Caco-2 (cell line): ENCODE measurements around the gene TMEM184B. TPM values are rescaled to one million over a fixed set of nuclear protein-coding genes. Genes with fewer than 3 reads are reported as not detected.

Source experiments
- BruUV-seq: library from RNA; stranded (reverse); fragments of 400-500 nt; replicated peaks from 2 replicates; lab custom pipeline; 2021; lab: Mats Ljungman, UMichigan
- CTCF ChIA-PET: fragments of 300-600 bp; sonication (Branson Sonifier 250); formaldehyde crosslinking; loops from one replicate; lab custom pipeline; 2022; ENCODE audit warnings: antibody characterized with exemption; lab: Charles Lee
- POLR2A ChIA-PET: fragments of 300-600 bp; sonication (Branson Sonifier 250); formaldehyde crosslinking; loops from one replicate; lab custom pipeline; 2022; ENCODE audit warnings: antibody characterized with exemption; lab: Charles Lee
- DNase-seq, 2 experiments: peaks; one replicate each; pipeline versions ENCODE4 v3.0.0 to v3.0.0-alpha.2; 2020 to 2022
- H3K27me3 ChIP-seq: replicated peaks from 2 replicates; pipeline ENCODE4 v1.6.0; 2011; ENCODE audit warnings: low read length; ENCODE audit not compliant: control insufficient read depth, insufficient read depth
- H3K36me3 ChIP-seq: 2 replicates; pipeline ENCODE4 v1.5.1; 2011; ENCODE audit warnings: low read length; ENCODE audit not compliant: control insufficient read depth, insufficient read depth
- H3K4me1 ChIP-seq: fragments of 250-450 bp; sonication (Bioruptor Pico); 2 replicates; pipeline ENCODE4 v1.5.1; 2020; ENCODE audit warnings: mild to moderate bottlenecking
- H3K4me3 ChIP-seq: 2 replicates; pipeline ENCODE4 v1.5.1; 2011; ENCODE audit warnings: low read depth, mild to moderate bottlenecking, control low read depth, low read length
- H3K9me3 ChIP-seq: fragments of 250-450 bp; sonication (Bioruptor Pico); 2 replicates; pipeline ENCODE4 v1.5.1; 2020; ENCODE audit warnings: mild to moderate bottlenecking, moderate library complexity
- H3K27ac Mint-ChIP-seq: one replicate; pipeline ENCODE4 v1.8.0; 2022; ENCODE audit warnings: mixed read lengths; ENCODE audit not compliant: unreplicated experiment
- H3K27me3 Mint-ChIP-seq: one replicate; pipeline ENCODE4 v1.8.0; 2022; ENCODE audit warnings: mixed read lengths; ENCODE audit not compliant: insufficient read depth, unreplicated experiment
- H3K36me3 Mint-ChIP-seq: one replicate; pipeline ENCODE4 v1.8.0; 2022; ENCODE audit warnings: mild to moderate bottlenecking, mixed read lengths; ENCODE audit not compliant: insufficient read depth, unreplicated experiment
- H3K4me1 Mint-ChIP-seq: one replicate; pipeline ENCODE4 v1.8.0; 2022; ENCODE audit warnings: low read depth, mixed read lengths; ENCODE audit not compliant: unreplicated experiment
- H3K4me3 Mint-ChIP-seq: one replicate; pipeline ENCODE4 v1.8.0; 2022; ENCODE audit warnings: mild to moderate bottlenecking, moderate library complexity, mixed read lengths; ENCODE audit not compliant: unreplicated experiment
- H3K9me3 Mint-ChIP-seq: one replicate; pipeline ENCODE4 v1.8.0; 2022; ENCODE audit warnings: mixed read lengths; ENCODE audit not compliant: unreplicated experiment
- intact Hi-C: fragments of 100-400 bp; cut with micrococcal nuclease; formaldehyde crosslinking; loops from one replicate; pipeline ENCODE4 v1.10.0; 2022; ENCODE audit not compliant: unreplicated experiment
- total RNA-seq: library from RNA; stranded (reverse); gene quantifications from 2 replicates; pipeline ENCODE4 v1.2.3, GENCODE V29; 2022
- TF ChIP-seq, protein P1 (sequence below), 2 experiments: fragments of 200-600 bp in 1 of 2; IDR thresholded peaks; 1 replicate in 1 of 2; 2 replicates in 1 of 2; pipeline versions ENCODE4 v1.5.1 to v1.8.0; 2011 to 2022; ENCODE audit warnings: antibody characterized with exemption in 1 of 2, control low read depth in 1 of 2, inconsistent platforms in 1 of 2, low read depth in 1 of 2, low read length in 1 of 2, mild to moderate bottlenecking in 1 of 2, moderate library complexity in 1 of 2; ENCODE audit not compliant: insufficient read depth in 1 of 2, severe bottlenecking in 1 of 2, unreplicated experiment in 1 of 2

Gene TMEM184B
- total RNA-seq, 1 experiment from 2014 or later: 53.3 TPM

DNA sequence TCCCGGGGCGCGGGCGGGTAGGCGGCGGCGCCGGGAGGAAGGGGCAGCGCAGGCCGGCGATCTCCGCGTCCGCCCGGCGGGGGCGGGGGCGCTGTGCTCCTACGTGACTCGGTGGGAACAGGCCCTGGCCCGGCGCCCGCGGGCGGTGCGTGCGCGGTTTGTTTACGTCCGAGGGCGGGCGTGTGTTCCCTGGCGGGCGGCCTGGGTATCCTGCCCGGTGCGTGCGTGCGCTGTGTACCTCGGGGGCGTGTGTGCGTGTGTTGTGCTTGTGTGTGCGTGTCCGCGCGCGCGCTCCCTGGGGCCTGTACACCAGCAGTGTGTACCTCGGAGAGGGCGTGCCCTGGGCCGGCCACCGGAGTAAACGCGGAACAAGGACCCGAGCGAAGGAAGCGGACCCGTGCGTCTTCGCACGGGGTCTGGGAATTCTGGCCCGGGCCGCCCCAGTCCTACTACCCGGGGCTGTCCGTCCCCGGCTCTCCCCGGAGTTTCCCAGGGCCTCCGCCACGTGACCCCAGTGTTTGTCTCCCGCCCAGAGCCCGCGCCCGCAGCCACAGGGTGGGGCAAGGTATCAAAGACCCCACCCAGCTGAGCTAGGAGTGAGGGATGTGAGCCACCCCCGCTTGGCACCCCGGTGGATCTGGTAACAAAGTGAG is 70.2 kb downstream of the TMEM184B start:
- Mint-ChIP-seq H3K27ac (peak overlapping the region; percentile 43), H3K4me1 (peaks cover 13% of the 10 kb centered on the region), H3K9me3 (no peaks in the 10 kb centered on the region), H3K27me3 (no peaks in the 10 kb centered on the region), H3K4me3 (peak overlapping the region; percentile 78), H3K36me3 (peaks cover 29% of the 10 kb centered on the region)
- Histone ChIP-seq H3K36me3 (no peaks in the 10 kb centered on the region), H3K4me1 (peaks cover 9% of the 10 kb centered on the region; the same call in 1 of the 2 replicates), H3K27me3 (no peaks in the 10 kb centered on the region), H3K4me3 (peak overlapping the region; percentile 99), H3K9me3 (no peaks in the 10 kb centered on the region)
- TF ChIP-seq, protein P1, sequence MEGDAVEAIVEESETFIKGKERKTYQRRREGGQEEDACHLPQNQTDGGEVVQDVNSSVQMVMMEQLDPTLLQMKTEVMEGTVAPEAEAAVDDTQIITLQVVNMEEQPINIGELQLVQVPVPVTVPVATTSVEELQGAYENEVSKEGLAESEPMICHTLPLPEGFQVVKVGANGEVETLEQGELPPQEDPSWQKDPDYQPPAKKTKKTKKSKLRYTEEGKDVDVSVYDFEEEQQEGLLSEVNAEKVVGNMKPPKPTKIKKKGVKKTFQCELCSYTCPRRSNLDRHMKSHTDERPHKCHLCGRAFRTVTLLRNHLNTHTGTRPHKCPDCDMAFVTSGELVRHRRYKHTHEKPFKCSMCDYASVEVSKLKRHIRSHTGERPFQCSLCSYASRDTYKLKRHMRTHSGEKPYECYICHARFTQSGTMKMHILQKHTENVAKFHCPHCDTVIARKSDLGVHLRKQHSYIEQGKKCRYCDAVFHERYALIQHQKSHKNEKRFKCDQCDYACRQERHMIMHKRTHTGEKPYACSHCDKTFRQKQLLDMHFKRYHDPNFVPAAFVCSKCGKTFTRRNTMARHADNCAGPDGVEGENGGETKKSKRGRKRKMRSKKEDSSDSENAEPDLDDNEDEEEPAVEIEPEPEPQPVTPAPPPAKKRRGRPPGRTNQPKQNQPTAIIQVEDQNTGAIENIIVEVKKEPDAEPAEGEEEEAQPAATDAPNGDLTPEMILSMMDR (IDR thresholded peaks at IDR 0.05; ENCODE audit: insufficient read depth in 1 of 2, low read depth in 1 of 2, low read length in 1 of 2, severe bottlenecking in 1 of 2, unreplicated experiment in 1 of 2): no peak
- BruUV-seq: TSS peak; percentile 30
- peak; percentile 57 to 72 for DNase-seq
- ChIA-PET CTCF (interaction anchor here (0.6 to 1.6 kb wide), 4 partner anchors 16 to 150 kb away, joined by 3 to 6 read pairs (median 4); no protein-coding TSS in a partner anchor), POLR2A (interaction anchor here (0.5 to 1.4 kb wide), 7 partner anchors 16 to 115 kb away, joined by 3 to 15 read pairs (median 5); partner anchors contain the start of gene PLA2G6)
- intact Hi-C loops: loop anchor here (2.0 to 5.0 kb wide), 2 partner anchors 22 to 370 kb away; partner anchors contain the start of genes DMC1 and PLA2G6

GRCh38 chr22:38201711-38202436 is 70.9 kb downstream of the TMEM184B start, which contains the start of gene MAFF:
TSS of gene MAFF (plus strand) at chr22:38201994. CDS start at chr22:38213854, 11,860 bp downstream.
- no peaks in the 10 kb centered on the region for H3K27me3 ChIP-seq
- CTCF ChIA-PET: interaction anchor here (0.6 to 1.6 kb wide), 4 partner anchors 20 to 150 kb away, joined by 3 to 6 read pairs (median 4); partner anchors contain the start of gene PLA2G6
- intact Hi-C loops: loop anchor here (2.0 to 5.0 kb wide), 3 partner anchors 15 to 370 kb away; partner anchors contain the start of genes DMC1 and PLA2G6

More at GRCh38 chr22:38201711-38202436, 70.9 kb downstream of the TMEM184B start, which contains the start of gene MAFF:
- Histone ChIP-seq H3K4me1 (peaks cover 9% of the 10 kb centered on the region; the same call in 1 of the 2 replicates), H3K9me3 (no peaks in the 10 kb centered on the region), H3K36me3 (no peaks in the 10 kb centered on the region), H3K4me3 (peak within 1 kb of the TSS; percentile 99)
- POLR2A ChIA-PET: interaction anchor here (0.5 to 1.4 kb wide), 9 partner anchors 16 to 394 kb away, joined by 3 to 15 read pairs (median 5); partner anchors contain the start of genes GCAT and PLA2G6
- H3K4me3 Mint-ChIP-seq: peak within 1 kb of the TSS; percentile 78
- no peaks in the 10 kb centered on the region for H3K9me3 Mint-ChIP-seq
- H3K27ac Mint-ChIP-seq: peak within 1 kb of the TSS; percentile 43
- no TSS peak for BruUV-seq
- H3K27me3 Mint-ChIP-seq: no peaks in the 10 kb centered on the region
- peak; percentile 95 to 96 for DNase-seq
- peaks cover 13% of the 10 kb centered on the region for H3K4me1 Mint-ChIP-seq
- TF ChIP-seq, protein P1 (IDR thresholded peaks at IDR 0.05; ENCODE audit: insufficient read depth in 1 of 2, low read depth in 1 of 2, low read length in 1 of 2, severe bottlenecking in 1 of 2, unreplicated experiment in 1 of 2): no peak
- peaks cover 29% of the 10 kb centered on the region for H3K36me3 Mint-ChIP-seq
